Activated T-cell treated with anti-CD3 and anti-CD28 coated beads, Interleukin-2, amount 50 U/mL, for 48 hours (primary cell): ENCODE measurements around the gene LTA.
"Not testable (repeated sequence)": the region's sequence is repeated elsewhere in the genome, so short reads cannot be mapped to it uniquely, and the experiment has no call there.

Source experiments
- DNase-seq, 2 experiments: peaks; one replicate each; pipeline ENCODE4 v3.0.0-alpha.2; 2020

LTA gene

GRCh38 chr6:31588871-31589650 is 17.0 kb downstream of the LTA start:
- DNase-seq, result no peak

DNA sequence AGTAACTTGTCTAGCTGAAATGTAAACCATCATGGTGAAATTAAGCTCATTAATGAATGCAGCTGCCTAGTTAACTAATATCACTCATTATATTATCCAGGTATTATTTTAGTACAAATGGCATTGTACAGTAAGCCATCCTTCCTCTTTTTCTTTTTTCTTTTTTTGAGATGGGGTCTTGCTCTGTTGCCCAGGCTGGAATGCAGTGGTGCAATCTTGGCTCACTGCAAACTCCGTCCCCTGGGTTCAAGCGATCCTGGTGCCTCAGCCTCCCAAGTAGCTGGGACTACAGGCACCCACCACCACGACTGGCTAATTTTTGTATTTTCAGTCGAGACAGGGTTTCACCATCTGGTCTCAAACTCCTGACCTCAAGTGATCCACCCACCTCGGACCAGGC is 18.6 kb downstream of the LTA start:
- not testable (repeated sequence) for DNase-seq

DNA sequence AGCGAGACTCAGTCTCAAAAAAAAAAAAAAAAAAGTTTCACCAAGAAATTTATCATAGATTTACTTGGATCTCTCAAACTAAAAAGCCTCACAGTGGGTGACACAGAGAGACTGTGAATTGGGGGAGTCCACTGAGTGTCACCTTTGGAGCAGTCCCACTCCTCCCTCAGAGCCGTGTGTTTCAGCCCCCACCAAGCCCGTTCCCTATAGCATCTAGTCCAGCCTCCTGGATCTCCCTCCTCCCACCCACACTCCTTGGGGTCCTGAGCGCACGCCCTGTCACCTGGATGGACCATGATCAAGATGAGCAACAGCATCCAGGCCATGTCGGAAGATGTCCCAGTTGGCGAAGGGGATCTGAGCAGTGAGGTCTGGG is 20.3 kb downstream of the LTA start:
- no peak for DNase-seq

GRCh38 chr6:31597006-31597405 is 24.9 kb downstream of the LTA start:
- peak in 1 of 2 experiments; percentile 53 for DNase-seq

DNA sequence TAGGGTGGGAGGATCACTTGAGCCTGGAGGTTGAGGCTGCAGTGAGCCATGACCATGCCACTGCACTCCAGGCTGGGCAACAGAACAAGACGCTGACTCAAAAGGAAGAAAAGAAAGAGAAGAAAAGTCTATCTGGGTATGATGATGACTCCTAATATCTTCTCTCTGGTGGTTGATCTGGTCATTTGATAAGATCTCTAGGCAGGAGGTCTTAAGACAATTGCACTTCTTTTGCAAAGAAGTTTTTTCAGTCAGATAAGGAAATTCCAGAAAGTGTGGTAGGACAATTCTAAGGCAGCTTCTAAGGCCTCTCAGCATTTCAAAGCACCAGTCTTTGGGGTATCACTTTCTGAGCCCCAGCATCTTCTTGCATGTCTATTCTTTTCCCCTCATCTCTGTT is 35.2 kb downstream of the LTA start:
- DNase-seq, result no peak

DNA sequence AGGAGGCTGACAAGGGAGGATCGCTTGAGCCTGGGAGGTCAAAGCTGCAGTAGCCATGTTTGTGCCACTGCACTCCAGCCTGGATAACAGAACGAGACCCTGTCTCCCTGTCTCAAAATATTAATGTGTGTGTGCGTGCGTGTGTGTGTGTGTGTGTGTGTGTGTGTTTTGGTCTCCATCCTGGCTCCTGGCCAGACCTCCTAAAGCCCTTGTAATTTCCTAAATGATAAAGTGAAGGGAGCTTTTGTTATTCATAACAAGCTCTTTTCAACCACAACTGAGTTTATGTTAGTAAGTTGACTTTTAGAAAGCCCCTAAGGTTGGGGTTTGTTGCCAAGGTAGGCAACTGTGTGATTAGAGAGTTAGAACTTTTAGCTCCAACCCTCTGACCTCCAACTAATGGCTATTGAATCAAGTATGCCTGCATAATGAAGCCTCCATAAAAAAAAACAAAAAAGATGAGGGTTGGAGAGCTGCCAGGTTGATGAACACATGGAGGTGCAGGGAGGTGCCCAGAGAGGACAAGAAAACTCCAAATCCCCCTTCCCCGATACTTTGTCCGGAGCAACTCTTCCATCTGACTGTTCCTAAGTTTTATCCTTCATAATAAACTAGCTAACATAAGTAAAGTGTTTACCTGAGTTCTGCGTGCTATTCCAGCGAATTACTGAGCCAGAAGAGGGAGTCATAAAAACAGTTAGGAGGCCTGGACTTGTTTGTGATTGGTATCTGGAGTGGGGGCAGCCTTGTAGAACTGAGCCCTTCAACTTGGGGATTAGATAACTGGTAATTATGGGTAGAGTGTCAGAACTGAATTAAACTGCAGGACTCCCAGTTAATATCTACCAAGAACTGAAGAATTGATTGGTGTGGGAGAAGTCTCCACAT is 37.7 kb downstream of the LTA start:
- no peak for DNase-seq

DNA sequence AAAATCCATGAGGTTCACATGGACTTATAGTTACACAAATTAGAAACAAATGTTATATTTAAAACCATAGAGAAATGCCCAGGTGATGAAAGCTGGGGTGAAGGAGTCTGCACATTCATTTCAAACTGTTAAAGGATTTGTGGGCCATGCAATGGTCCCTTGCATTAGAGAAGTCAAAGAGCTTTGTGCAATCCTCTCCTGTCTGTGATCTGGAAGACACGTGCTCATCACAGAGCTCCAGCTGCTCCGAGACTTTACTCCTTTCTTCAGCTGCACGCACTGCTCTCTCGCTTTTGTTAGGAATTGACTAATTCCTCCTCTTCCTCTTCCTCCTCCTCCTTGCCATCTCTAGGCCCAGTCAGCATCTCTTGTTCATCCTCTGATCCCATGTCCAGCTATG is 38.9 kb downstream of the LTA start:
- DNase-seq, result no peak

- no peak for DNase-seq
Measured at GRCh38 chr6:31614075-31614619, 42.1 kb downstream of the LTA start.

GRCh38 chr6:31614684-31615578 is 42.8 kb downstream of the LTA start, which contains the start of gene AIF1:
TSS of gene AIF1 (plus strand) at chr6:31615234. CDS start at chr6:31615330, 96 bp downstream.
- no peak for DNase-seq

GRCh38 chr6:31615748-31616147 is 43.7 kb downstream of the LTA start:
- DNase-seq, result peak; percentile 58 to 63

GRCh38 chr6:31617010-31617409 is 44.9 kb downstream of the LTA start:
- no peak for DNase-seq

- peak; percentile 98 to 99 for DNase-seq
Measured at GRCh38 chr6:31619805-31620585, 47.9 kb downstream of the LTA start.

DNA sequence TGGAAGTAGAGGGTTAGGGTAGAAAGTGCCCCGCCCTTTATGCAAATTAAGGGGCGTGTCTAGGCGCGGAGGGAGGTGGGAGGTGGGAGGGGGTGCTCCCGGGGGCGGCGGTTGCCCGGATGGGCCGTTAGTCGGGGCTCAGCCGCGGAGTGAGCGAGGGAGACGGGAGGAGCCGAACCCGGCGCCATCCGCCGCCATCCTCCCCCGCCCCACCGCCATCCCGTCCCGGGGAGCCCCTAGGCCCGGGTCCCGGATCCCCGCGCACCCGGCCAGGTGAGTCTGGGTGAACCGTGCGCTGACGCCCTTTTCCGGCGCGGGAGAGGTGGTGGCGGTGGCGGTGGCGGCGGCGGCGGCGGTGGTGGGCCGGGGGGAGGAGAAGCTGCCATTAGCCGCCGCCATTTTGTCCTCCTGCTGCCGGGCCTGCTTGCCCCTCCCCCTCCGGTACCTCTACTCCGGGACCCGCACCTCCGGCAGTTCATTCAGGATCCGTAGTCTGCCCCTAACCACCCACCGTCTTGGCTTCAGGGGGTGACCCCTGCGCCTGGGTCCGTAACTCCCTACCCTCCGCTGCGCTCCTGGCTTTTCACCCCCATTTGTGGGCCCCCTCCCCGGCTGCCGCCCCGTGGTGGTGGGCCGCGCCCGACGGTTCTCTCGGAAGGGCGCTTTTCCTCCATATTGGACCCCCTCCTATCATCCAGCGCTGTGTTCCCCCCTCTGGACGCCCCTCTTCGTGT is 48.7 kb downstream of the LTA start, which contains the start of gene PRRC2A:
PRRC2A (plus strand) TSS at position 130 of the 734 bp plus-strand sequence. CDS start 2,075 bp downstream, outside the sequence.
- no peak for DNase-seq

GRCh38 chr6:31621320-31621939 is 49.3 kb downstream of the LTA start:
- DNase-seq, result no peak

GRCh38 chr6:31621991-31622390 is 49.9 kb downstream of the LTA start:
- no peak for DNase-seq

GRCh38 chr6:31622684-31623091 is 50.6 kb downstream of the LTA start:
- no peak for DNase-seq
